ENCODE results near the gene CLEC3B. TPM values are rescaled to one million over a fixed set of nuclear protein-coding genes. Genes with fewer than 3 reads are reported as not detected.

Gene CLEC3B
- total and polyA plus RNA-seq, 2 donors (not counting 1 experiment from before 2014, with no cell fraction given) = 0.82 TPM; not detected in 1

DNA sequence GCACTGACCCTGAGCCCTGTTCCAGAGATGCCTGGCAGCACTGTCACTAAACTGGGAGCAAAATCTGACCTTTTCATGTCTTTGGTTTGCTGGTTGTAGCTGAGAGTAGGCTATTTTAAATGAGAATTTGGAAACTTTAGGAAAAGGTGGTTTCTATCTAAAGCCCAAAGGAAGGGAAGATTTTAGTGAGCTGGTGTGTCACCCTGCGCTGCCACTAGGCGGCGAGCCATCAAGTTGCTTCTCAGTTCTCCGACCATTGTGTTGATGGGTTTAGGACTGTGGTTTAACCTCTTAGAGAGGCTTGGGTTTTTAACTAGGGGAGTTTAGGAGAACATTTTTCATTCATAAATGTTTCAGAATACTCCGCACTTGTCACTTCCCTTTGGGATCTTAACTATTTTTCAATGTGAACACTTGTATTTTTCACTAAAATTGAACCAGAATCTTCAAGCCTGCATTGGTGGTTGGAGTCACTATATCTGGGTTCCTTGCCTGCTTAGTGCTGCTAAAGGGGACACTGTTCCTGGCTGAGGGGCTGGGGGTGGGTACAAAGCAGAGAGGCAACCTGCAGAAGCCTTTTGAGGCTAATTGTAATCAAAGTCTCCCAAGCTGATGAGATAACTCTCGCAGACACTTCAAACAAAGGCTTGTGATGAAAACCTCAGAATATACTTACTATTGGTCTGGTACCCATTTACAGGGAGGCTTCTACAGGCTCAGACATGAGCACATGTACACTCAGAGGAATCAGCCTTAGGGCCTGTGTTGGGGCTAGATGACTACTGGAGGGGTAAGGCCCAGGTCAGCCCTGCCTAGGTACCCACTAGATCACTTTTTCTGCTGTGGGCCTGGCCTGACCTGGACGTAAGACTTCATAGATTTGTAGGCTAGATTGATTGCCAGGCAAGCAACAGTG is 33.3 kb upstream of the CLEC3B start:
- no peak overlapping the region for H3K4me3 Mint-ChIP-seq

More for the DNA sequence above, 33.3 kb upstream of the CLEC3B start:
- Histone ChIP-seq H3K4me2 (replicated peaks; ENCODE audit: low read depth, low read length, poor library complexity, severe bottlenecking) (no peak overlapping the region), H3K9ac (ENCODE audit: low read length) (no peak overlapping the region), H3K4me1 (ENCODE audit: control insufficient read depth in 2 of 2, insufficient read depth in 2 of 2, low read length in 2 of 2) (peaks cover 0 to 3% of the 10 kb centered on the region in 2 donors), H3K9me3 (ENCODE audit: control extremely low read depth in 1 of 3, control insufficient read depth in 2 of 3, insufficient read depth in 1 of 3, low read length in 2 of 3) (no peaks in the 10 kb centered on the region), H2AFZ (ENCODE audit: insufficient read depth, low read depth, low read length, poor library complexity, severe bottlenecking) (no peak overlapping the region), H3K4me3 (ENCODE audit: control extremely low read depth in 1 of 5, extremely low read depth in 1 of 5, insufficient read depth in 1 of 5, low read depth in 2 of 5, low read length in 4 of 5) (no peak overlapping the region), H4K20me1 (ENCODE audit: control insufficient read depth, insufficient read depth, low read length, poor library complexity, severe bottlenecking) (peaks cover 24% of the 10 kb centered on the region), H3K79me2 (ENCODE audit: control insufficient read depth, insufficient read depth, low read length) (peaks cover 9% of the 10 kb centered on the region), H3K36me3 (replicated peaks in 1 of 2; ENCODE audit: control extremely low read depth in 1 of 2, control insufficient read depth in 1 of 2, extremely low read depth in 1 of 2, insufficient read depth in 2 of 2, low read length in 1 of 2) (peaks cover 0 to 44% of the 10 kb centered on the region in 2 experiments), H3K27ac (ENCODE audit: low read length in 2 of 2) (no peak overlapping the region), H3K27me3 (replicated peaks in 1 of 4; ENCODE audit: control extremely low read depth in 1 of 4, control insufficient read depth in 3 of 4, insufficient read depth in 4 of 4, low read length in 3 of 4) (no peaks in the 10 kb centered on the region)
- Mint-ChIP-seq H3K4me1 (peaks cover under 1% of the 10 kb centered on the region), H3K27me3 (no peaks in the 10 kb centered on the region), H3K9me3 (ENCODE audit: insufficient read depth) (no peaks in the 10 kb centered on the region), H3K27ac (no peak overlapping the region)
- POLR2A ChIA-PET = no interaction called here
- DNase-seq (no peak), ATAC-seq (ENCODE audit: low read depth) (no peak)
- no peak for TF ChIP-seq EZH2 (IDR thresholded peaks at IDR 0.05; ENCODE audit: borderline replicate concordance, insufficient read depth, low read depth, low read length, poor library complexity, severe bottlenecking)
- peak; percentile 76 for TF ChIP-seq CTCF (IDR thresholded peaks at IDR 0.05)
- intact Hi-C loops (cut with micrococcal nuclease) = no loop called here
- CTCF ChIA-PET = interaction anchor here (0.6 to 2.3 kb wide), 4 partner anchors 9 to 16 kb away, joined by 4 to 7 read pairs (median 5); partner anchors contain the start of genes EXOSC7 and ZDHHC3
- 89% methylated on average over 4 of the region's 7 CpGs for WGBS (ENCODE audit: insufficient coverage)

Measured in B cell (primary cell).